HS-27A (cell line): ENCODE data around the gene MLANA.
"Not testable (repeated sequence)": the region's sequence is repeated elsewhere in the genome, so short reads cannot be mapped to it uniquely, and the experiment has no call there.

Experiments
- DNase-seq: peaks from one replicate; pipeline ENCODE4 v3.0.0-alpha.2; 2012; ENCODE audit warnings: low read depth, missing footprints

Gene MLANA

DNA sequence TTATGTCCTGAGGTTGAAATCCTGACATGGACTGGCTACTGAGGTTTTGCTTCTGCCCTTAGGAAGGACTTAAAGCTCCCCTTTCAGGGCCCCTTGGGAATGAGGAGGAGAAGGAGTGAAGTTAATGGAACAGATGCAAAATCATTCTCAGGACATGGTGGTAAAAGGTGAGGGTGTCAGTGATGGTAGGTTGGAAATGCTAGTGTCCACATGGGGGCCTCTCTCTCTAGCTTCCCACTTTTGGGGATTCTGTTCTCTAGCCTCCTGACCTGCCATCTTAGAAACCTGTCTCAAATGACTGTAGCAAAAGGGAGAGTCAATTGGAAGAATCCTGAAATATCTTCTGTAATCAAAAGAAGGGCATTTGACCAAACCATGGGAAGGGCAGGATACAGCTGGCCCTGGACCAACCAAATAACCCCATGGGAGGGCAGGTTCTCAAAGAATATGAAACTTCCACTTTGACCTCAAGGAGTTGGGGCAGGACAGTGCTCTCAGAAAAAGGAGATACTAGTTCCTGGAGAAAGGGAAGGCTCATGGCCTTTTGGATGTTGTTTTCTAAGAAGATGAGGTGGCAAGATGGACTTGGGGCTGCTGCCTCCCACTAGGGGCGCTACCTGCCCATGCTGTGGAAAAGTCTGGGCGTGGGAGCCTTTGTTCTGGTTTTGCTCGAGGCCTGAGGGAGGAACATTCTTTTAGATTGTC is 21.2 kb upstream of the MLANA start:
- no peak for DNase-seq

DNA sequence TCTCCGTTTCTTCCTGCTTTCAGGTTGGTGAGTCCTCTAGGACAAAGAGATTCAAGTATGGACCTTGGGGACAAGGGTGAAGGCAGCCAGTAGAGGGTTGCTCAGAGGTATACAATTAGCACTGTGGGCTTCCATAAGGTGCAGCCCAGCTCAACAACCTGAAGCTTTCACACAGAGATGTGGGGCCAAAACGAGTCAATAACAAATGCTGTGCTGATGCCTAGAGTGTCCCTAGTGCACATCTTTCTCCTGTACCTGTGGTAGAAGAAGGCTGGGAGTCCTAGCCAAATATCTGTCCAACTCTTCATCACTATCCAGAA is 20.7 kb upstream of the MLANA start:
- no peak for DNase-seq

DNA sequence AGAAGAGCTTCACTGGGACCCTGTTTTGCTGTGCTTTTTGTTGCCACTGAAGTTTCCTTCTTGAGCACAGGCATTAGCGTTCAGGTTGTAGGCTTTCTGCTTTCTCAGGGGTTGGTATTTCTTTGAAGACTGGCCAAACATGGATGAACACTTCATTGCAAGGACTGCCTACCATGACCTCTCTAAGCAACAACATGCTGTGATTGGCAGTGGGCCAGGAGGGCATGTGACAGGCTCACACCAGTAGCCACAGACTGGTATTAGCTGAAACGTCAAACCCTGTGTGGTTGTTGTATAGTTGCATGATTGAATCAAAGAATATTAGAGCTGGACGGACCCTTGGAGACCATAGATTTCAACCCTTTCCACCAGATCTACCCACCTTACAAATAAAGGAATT is 20.0 kb upstream of the MLANA start:
- DNase-seq: no peak

DNA sequence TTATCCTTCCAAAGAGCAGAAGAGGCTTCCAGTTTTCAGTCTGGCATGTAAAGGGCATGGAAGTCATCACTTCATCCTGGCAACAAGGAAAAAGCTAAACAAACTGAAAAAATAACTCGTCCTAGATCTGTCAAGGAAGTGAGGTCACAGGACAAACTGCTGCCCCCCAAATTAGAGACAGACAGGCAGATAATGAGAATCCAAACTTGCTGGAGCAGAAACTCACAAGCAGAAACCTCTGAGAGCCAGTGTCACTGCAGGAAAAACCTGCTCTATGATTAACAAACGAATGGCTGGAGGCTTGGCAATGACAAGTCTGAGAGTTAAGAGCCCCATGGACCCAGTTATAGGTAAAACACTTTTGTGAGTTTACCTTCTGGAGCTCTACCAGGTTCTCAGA is 18.9 kb upstream of the MLANA start:
- no peak for DNase-seq

DNA sequence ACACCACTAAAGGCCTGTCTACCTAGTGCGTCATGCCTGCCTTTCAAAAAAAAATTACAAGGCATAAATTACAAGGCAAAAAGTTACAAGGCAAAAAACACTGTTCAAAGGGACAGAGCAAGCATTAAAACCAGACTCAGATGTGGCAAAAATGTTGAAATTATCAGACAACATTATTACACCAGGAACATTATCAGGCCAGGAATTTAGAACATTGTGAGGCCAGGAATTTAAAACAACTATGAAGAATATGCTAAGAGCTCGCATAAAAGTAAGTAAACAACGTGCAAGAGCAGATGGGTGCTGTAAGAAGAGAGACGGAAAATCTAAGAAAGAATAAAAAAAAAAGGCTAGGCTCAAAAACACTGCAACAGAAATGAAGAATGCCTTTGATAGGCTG is 18.2 kb upstream of the MLANA start:
- DNase-seq: no peak

DNA sequence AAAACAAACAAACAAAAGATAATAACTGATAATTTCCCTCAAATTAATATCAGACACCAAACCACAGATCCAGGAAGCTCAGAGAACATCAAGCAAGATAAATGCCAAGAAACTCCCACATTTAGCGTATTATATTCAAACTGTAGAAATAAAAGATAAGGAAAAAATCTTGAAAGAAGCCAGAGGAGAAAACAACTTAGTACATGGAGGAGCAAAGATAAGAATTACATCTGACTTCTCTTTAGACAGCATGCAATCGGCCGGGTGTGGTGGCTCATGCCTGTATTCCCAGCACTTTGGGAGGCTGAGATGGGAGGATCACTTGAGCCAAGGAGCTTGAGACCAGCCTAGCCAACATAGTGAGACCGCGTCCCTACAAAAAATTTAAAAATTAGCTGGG is 17.2 kb upstream of the MLANA start:
- DNase-seq: no peak

DNA sequence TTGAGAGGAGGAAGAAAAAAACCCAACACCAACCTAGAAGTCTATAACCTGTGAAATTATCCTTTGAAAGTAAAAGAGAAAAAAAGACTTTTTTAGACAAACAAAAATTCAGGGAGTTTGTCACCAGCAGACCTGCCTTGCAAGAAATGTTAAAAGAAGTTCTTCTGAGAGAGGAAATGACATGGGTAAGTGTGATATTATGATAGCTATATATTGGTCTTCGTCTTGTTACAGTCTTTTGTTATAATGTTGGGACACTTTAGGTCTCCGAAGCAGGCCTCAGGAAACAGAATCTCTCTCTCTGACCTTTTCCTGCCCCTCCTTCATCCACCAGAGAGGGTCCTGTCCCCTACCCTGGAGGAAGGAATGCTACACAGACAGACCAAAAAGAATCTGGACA is 16.6 kb upstream of the MLANA start:
- no peak for DNase-seq

DNA sequence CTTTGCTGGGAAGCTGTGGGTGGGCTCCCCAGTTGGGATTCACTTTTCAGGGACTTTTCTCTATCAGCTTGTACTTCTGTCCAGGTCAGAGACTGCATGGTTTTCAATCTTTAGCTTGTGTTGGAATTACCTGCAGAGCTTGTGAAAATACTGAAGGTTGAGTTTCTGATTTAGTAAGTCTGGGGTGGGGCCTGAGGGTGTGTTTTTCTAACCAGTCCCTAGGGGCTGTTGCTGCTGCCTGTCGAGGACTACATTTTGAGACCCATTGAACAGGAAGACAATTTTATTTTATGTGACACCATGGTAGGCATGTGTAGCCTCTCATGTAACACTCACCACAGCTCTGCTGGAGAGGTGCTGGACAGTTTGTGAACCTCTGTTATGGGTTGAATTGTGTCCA is 14.7 kb upstream of the MLANA start:
- no peak for DNase-seq

DNA sequence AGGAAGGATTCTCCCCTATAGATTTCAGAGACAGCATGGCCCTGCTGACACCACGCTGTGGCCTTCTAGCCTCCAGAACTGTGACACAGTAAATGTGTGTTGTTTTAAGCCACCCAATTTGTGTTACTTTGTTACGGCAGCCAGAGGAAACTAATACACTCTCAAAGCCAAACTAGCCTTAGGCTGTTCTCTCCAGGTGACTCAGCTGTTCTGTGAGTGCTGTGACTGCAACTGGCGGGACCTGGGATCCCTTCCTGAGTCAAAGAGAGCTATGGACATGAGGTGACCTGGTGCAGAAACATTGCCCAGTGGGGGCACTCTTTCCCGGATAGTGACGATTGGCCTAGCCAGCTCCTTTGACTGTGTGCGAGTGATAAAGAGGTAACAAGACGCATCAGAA is 14.0 kb upstream of the MLANA start:
- DNase-seq: no peak

DNA sequence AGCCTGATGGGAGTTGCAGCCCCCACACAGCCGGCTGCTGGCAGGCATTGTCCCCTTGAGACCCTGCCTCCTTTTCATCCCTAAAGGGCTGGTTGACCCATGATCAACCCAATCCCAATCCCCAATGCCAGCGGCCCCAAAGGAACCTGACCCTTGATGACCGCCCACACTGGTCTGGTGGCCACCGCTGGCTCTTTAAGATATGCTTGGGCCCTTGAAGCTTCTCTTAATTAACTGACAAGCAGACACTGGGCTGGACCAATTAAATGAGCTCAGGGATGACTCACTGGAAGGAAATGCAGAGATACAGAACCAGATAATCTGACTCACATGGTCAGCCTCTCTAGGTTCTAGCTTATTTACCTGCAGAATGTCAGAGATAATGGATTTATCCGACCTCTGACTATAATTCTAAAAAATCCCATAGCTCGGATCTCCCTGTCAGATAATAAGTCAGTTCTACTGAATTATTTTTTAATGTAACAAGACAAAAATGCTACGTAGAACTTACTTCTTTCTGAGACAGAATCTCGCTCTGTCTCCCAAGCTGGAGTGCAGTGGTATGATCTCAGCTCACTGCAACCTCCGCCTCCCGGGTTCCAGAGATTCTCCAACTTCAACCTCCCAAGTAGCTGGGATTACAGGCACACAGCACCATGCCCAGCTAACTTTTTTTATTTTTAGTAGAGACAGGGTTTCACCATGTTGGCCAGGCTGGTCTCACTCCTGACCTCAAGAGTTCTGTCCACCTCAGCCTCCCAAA is 11.1 kb upstream of the MLANA start:
- no peak for DNase-seq

DNA sequence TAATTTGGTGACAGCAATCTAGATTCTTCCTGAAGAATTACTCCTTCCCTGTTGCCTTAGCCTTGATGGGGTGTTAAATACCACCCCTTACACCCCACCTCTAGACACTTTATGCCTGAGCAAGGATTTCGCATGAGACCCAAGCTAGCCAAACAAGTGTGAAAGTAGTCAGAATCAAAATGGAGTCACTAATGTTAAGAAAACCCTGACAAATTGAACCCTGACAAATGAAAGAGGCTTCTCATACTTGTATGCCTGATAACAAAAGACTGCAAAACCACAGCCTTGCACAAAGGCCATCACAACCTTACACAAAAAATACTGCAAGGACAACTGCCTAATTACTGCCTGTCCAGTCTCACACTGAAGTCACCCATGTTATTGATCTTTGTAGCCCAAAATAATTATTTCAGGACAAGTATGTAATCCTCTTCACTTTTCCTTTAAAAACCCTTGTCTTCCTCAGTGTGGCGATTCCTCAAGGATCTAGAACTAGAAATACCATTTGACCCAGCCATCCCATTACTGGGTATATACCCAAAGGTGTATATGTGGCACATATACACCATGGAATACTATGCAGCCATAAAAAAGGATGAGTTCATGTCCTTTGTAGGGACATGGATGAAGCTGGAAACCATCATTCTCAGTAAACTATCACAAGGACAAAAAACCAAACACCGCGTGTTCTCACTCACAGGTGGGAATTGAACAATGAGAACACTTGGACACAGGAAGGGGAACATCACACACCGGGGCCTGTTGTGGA is 8.3 kb upstream of the MLANA start:
- DNase-seq: not testable (repeated sequence)

DNA sequence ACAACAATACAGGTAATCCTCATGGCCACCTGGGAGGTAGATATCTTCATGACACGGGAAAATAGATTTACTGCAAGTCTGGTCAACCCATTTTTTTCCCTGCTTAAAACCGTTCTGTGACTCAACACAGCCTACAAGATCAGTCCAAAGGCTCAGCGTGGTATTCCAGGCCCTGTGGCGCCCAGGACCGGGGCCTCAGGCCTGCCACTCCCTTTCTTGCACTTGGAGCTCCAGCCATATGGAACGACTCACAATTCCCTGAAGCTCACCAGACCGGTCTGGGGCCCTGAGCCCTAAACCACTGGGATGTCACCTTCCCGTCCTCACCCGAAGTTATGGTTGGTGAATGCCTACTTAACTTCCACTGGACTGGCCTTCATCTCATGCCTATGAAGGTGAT is 6.5 kb upstream of the MLANA start:
- DNase-seq: no peak

DNA sequence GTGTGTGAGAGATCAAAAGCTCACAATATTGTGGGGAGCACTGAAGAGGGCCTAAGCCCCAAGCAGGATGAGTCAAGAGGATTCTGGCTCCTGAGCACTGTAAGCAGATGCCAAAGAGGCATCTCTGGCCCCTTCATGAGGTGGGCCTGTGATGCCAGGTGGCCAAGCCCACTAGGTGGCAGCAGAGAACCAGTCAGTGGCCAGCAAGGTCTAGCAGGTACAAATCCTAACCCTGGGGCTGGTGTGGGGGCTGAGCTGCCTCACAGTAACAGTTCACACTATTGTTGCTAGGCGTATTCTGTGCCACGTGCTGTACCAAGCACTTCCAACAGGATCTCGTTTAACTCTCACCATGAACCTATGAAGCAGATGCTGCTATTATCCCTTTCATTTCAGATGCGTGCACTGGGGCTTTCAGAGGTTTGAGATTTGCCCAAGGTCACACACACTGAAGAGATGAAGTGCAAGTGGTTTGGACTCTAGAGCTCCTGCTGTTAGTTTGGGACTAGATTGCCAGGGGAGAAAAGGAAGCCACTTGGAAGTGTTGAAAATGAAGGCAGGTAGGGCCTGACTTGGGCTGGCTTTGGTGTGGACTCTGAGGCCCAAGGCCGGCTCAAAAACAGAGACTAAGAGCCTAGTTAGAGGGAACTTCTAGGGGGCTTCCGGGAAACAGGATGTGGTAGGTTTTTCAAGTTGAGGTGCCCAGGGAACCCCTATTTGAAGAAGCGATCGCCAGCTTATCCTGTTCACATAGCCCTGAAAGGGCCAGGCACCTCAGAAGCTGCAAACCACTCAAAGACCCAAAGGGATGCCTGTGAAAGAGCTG is 4.4 kb upstream of the MLANA start:
- peak; percentile 9 for DNase-seq

DNA sequence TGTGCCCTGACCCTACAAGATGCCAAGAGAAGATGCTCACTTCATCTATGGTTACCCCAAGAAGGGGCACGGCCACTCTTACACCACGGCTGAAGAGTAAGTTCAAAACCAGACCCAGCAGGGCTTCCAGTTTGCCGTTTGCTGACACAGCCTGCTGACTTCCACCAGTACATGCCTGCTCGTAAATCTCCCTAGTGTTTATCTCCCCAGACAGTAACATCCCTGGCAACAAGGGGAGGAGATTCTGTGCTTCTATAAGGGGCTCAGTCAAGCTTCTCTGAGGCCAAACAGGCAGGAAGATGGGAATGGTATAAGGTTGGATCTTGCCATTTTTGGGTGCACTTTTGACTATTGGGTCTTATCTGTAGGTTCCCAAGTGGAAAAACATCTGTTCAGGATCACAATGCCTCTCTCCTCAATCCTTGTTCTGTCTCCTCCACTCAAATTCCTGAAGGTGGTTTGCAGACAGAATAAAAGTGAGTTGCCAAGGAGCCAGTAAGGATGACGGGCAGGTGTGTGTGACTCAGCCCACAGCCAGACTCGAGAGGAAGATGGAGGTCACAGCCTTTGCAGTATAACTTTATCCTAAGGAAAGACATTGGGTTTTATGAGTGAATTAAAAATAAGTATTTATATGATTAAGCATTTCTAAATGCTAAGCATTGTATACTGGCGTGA is 1.9 kb downstream of the MLANA start:
- no peak for DNase-seq

DNA sequence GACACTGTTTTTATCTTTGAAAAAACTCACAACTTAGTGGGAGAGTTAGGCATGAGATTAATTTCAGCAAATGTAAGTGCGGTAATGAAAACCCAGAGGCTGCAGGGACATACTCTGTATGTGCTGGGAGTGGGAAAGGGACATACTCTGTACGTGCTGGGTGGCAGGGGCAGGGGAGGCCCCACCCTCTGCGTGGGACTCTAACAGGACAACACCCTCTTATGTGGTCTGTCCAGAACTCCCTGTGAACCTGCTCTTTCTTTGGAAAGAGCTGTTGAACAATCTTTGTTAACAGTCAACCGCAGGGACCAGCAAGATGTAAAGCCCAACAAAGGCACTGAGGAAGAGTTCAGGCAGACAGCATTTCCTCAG is 2.4 kb downstream of the MLANA start:
- no peak for DNase-seq

DNA sequence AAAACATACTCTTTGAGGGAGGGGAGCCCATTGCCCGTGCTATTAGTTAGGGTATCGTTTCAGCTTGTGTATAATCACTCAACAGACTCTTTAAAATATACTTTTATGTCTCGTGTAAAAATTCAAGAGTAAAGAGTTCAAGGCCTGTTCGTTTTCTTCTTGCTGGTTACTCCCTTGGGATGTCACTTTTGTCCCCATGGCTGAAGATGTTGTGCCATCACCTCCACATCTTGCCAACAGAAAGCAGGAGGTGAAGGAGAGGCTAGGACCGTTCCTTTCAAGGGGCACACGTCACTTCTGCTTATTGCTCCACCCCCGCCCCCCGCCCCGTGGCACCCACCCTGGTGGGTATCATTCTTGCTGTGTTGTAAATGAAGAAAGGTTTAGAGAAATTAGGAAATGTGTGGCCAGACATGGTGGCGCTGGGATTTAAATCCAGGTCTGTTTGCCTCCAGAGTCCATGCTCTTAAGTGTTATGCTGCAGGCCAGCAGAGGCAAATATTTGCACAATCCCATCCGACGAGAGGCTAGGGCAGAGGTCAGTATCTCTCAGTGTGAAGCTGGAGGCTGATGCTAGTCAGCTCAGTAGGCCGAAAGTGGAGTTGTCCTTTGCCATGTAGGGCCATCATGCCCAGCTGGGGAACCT is 3.0 kb downstream of the MLANA start:
- no peak for DNase-seq

DNA sequence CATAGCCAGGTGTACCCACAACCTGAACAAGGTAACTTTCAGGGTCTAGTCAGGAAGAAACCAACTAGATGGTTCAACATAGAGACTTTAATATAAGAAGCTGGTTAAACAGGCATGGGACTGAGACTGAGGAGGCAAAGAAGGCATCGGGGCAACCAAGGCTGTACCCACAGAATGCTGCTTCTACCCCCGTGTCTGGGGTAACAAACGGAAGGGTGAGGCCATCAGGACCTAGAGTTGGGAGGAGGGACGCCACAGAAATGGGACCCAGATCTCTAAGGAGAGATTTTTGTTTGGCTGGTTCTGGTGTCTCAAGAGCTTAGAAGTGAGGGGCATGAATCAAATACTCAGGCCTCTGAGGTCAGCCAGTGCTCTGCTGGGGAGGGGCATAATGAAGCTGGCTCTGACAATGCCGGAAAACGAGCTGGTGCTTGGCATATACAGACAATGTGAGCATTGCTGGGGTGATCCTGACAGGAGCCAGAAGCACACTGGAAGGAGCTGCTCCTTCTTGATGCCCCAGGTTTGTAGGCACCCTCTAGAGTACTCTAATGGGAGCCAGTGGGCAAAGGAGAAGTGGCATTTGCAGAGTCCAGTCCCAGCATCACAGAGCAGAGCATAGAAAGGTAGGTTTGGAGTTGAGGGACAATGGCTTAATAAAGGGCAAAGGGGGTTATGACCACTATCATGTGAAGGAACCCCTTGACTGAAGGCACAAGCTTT is 3.7 kb downstream of the MLANA start:
- DNase-seq: no peak

DNA sequence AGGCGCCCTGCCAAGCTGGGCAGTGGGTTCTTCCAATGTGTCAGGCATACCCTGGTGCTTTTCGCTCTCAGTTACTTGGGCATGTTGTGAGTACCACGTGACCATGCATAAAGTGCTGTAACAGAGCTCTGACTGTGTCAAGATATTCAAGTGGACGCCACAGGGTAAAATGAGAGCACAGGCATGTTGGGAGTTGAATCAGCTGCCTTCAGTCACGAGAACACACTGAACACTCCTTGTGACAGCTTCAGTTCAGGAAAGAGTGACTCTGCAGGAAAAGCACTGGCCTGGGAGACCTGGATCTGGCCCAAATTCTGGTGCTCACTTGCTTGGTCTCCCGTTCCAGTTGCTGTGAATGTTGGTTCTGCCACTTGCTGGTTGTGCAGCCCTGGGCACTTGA is 5.1 kb downstream of the MLANA start:
- DNase-seq: no peak

DNA sequence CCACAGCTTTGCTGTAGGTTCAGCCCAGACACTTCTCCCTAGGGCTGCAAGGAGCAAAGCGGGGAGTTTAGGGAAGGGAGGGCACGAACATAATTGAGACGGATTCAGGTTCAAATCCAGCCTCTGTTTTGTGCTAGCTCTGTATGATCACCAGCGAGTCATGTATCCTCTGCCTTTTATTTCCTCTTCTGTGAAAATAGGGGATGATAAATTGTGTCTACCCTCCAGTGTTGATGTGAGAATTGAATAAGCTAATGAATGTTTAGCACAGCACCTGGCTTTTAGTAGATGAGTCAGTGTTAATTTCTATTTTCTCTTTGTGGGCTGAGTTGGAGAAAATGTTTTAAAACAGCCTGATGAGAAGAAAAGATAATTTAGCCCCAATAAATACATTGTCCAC is 6.2 kb downstream of the MLANA start:
- no peak for DNase-seq

DNA sequence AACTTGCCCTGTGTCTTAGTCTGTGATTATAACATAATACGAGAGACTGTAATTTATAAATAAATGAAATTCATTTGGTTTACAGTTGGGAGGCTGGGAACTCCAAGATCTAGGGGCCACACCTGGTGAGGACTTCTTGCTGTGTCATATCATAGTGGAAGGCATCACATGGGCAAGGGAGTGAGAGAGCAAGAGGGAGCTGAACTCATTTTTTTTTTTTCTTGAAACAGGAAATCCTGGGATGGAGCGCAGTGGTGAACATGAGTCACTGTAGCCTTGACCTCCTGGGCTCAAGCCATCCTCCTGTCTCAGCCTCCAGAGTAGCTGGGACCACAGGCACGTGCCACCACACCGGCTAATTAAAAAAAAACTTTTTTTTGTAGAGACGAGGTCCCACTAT is 7.2 kb downstream of the MLANA start:
- no peak for DNase-seq

DNA sequence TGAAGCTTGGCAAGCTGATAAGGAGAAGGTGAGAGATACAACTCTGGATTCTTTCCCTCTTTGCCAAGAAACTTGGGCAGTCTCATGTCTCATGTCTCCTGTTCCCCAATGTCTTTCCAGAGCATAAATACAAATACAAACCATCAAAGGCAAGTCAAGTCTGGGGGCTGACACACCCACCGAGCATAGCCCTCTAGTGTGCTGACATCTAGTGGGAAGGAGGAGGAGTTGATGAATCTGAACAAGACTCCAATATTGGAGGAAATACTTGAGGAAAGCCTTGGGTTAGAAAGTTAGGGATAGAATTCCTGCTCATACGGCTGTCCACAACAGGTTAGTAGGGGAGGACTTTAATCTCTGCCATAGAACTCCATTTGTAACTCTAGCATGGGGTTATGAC is 8.6 kb downstream of the MLANA start:
- no peak for DNase-seq
